Psoas muscle (tissue), 8 donors: ENCODE data around the gene COL15A1. TPM values are rescaled to one million over a fixed set of nuclear protein-coding genes. Genes with fewer than 3 reads are reported as not detected.

Experiments
- ATAC-seq, 4 donors: fragments of 200-7000 bp; cut with Tn5 transposase; one replicate each; pipeline ENCODE4 v1.9.1; 2020; ENCODE audit warnings: moderate library complexity in 3 of 4, mild to moderate bottlenecking in 2 of 4
- DNase-seq, 2 donors: peaks; one replicate each; pipeline ENCODE4 v3.0.0-alpha.2; 2020
- H3K27ac ChIP-seq: fragments of 200-600 bp; one replicate; pipeline ENCODE4 v1.8.0; 2022
- H3K27me3 ChIP-seq, 3 donors: fragments of 200-600 bp in 1 of 3; one replicate each; pipeline versions ENCODE4 v1.6.1 to v1.8.0; 2013 to 2022; ENCODE audit warnings: low read length in 2 of 3, mild to moderate bottlenecking in 2 of 3, moderate library complexity in 1 of 3; ENCODE audit not compliant: insufficient read depth in 3 of 3
- H3K36me3 ChIP-seq, 2 donors: fragments of 200-600 bp in 1 of 2; one replicate each; pipeline versions ENCODE4 v1.6.1 to v1.8.0; 2013 to 2022; ENCODE audit warnings: low read depth in 1 of 2, mild to moderate bottlenecking in 1 of 2, moderate library complexity in 1 of 2; ENCODE audit not compliant: insufficient read depth in 1 of 2
- H3K4me1 ChIP-seq: fragments of 200-600 bp; one replicate; pipeline ENCODE4 v1.8.0; 2022
- H3K4me3 ChIP-seq: fragments of 200-600 bp; one replicate; pipeline ENCODE4 v1.8.0; 2022; ENCODE audit warnings: mild to moderate bottlenecking
- H3K9me3 ChIP-seq: fragments of 200-600 bp; one replicate; pipeline ENCODE4 v1.8.0; 2022
- WGBS, 3 donors: extraction: QIAGEN DNeasy Blood & Tissue Kit; methylation state at CpG; one replicate each; pipeline versions ENCODE4 v1.1.6 to v1.1.7; 2013; 5-methylcytosine and 5-hydroxymethylcytosine counted together
- intact Hi-C, 2 donors: fragments of 100-400 bp; cut with DNase I; formaldehyde crosslinking; loops; one replicate each; pipeline versions ENCODE4 v1.11.0 to v1.14.2; 2022
- polyA plus RNA-seq, 3 donors: library from polyadenylated mRNA; stranded (reverse); fragments of 200-250 nt; gene quantifications; one replicate each; pipeline ENCODE4 v1.2.3, GENCODE V29; 2013
- total RNA-seq, 4 donors: library from RNA; stranded (reverse); fragmentation: NEBNext Ultra II Directional in 2 of 4; extraction: Animal tissue kit (Norgen Biotek cat#: 25700) in 2 of 4; gene quantifications; one replicate each; pipeline versions ENCODE4 v1.2.1 to v1.2.4, GENCODE V29; 2021 to 2023
- TF ChIP-seq, protein P1 (sequence below): fragments of 200-600 bp; IDR thresholded peaks from one replicate; pipeline ENCODE4 v1.8.0; 2022; ENCODE audit warnings: antibody characterized with exemption
- donor health status: healthy with polysubstance abuse.
- donor health status: DM: no; HTN: no; CAD: no; lungs with moderate emphysema.
- donor health status: Bipolar disorder and iron deficiency.
- donor health status: healthy.
- donor health status: DM: yes; HTN: yes; CAD: no.
- donor health status: DM: no; HTN: no; CAD: no.
- donor health status: DM: no; HTN: no; CAD: no.
- donor health status: DM: yes; HTN: yes; CAD: no.

Gene COL15A1
- total and polyA plus RNA-seq, 7 donors: 2.9 to 34.7 (median 7.5) TPM

DNA sequence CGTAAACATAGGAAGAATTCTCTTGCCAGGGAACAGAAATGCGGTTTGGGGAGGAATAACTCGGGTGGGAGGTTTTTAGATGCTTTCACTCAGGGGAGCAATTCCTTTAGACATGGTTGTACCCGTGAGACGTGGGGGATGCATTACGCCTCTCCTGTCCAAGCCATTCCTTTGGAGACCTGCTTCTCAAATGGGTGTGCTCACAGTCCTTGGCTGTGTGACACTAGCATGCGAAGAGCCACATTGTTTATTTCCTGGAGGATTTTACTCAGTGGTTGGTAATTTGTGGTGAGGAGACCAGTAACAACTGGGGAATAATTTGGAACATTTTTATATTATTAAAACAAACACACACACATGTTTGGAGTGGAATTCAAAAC is 18.5 kb downstream of the COL15A1 start:
- no peak overlapping the region for H3K4me3 ChIP-seq
- peaks cover 0 to 21% (median 1%) of the 10 kb centered on the region in 3 donors for H3K27me3 ChIP-seq
- 26 to 50% (median 34%) methylated on average over 7 of the region's 7 CpGs for WGBS, 3 donors
- H3K4me1 ChIP-seq: no peaks in the 10 kb centered on the region
- no peak overlapping the region for H3K27ac ChIP-seq
- no peaks in the 10 kb centered on the region for H3K9me3 ChIP-seq
- intact Hi-C loops: no loop called here
- ATAC-seq (peak in 1 of 4 donors; percentile 31), DNase-seq (no peak)
- no peaks in the 10 kb centered on the region for H3K36me3 ChIP-seq
- TF ChIP-seq, protein P1, sequence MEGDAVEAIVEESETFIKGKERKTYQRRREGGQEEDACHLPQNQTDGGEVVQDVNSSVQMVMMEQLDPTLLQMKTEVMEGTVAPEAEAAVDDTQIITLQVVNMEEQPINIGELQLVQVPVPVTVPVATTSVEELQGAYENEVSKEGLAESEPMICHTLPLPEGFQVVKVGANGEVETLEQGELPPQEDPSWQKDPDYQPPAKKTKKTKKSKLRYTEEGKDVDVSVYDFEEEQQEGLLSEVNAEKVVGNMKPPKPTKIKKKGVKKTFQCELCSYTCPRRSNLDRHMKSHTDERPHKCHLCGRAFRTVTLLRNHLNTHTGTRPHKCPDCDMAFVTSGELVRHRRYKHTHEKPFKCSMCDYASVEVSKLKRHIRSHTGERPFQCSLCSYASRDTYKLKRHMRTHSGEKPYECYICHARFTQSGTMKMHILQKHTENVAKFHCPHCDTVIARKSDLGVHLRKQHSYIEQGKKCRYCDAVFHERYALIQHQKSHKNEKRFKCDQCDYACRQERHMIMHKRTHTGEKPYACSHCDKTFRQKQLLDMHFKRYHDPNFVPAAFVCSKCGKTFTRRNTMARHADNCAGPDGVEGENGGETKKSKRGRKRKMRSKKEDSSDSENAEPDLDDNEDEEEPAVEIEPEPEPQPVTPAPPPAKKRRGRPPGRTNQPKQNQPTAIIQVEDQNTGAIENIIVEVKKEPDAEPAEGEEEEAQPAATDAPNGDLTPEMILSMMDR: no peak

DNA sequence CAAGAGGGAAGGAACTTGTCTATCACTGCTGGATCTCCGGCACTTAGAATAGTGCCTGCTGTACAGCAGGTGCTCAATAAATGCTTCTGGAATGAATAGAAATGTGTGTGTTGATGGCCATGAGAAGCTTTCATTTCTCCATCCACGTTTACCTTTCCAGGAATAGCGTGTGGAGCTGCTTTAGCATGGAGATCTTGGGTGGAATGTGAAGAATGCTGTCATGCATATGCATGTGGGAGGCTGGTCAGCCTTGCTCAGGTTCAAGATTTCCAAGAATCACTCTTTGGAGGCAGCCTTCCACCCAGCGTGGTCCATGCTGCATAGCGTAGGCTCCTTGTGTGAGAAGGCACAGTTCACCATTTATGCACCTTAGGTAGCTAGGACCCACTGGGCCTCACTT is 19.2 kb downstream of the COL15A1 start:
- intact Hi-C loops: no loop called here
- DNase-seq (no peak), ATAC-seq (no peak)
- Histone ChIP-seq H3K27ac (no peak overlapping the region), H3K4me3 (no peak overlapping the region), H3K27me3 (peaks cover 0 to 21% (median 1%) of the 10 kb centered on the region in 3 donors), H3K4me1 (no peaks in the 10 kb centered on the region), H3K36me3 (no peaks in the 10 kb centered on the region), H3K9me3 (no peaks in the 10 kb centered on the region)
- 42 to 63% (median 45%) methylated on average over 5 of the region's 5 CpGs for WGBS, 3 donors
- TF ChIP-seq, protein P1: no peak

DNA sequence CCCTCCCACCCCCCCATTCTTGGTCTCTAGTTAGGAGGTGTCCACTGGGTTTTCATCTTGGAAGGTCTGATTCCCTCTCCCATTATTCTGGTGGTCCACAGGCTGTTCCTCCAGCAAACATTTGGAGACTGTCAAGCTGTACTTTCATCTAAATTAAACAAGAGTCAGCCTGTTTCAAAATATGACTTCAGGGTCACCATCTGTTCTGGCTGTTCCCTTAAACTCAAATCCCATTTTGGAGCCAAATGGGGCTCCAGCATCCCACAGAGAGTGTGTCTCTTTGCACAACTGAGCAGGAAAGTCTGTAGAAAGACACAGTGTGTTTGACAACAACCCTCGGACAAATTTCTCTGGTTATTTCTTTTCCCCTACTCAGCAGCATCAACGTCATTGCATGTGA is 20.5 kb downstream of the COL15A1 start:
- DNase-seq: no peak
- H3K4me3 ChIP-seq: no peak overlapping the region

GRCh38 chr9:98964911-98965336 is 21.2 kb downstream of the COL15A1 start:
- 31 to 46% (median 39%) methylated on average over 7 of the region's 7 CpGs for WGBS, 3 donors
- TF ChIP-seq, protein P1: no peak
- intact Hi-C loops: no loop called here
- H3K4me1 ChIP-seq: no peaks in the 10 kb centered on the region
- peak in 3 of 4 donors; percentile 15 to 40 (median 29) for ATAC-seq
- H3K4me3 ChIP-seq: no peak overlapping the region
- peaks cover 0 to 16% (median 1%) of the 10 kb centered on the region in 3 donors for H3K27me3 ChIP-seq
- DNase-seq: no peak
- no peak overlapping the region for H3K27ac ChIP-seq
- no peaks in the 10 kb centered on the region for H3K9me3 ChIP-seq
- H3K36me3 ChIP-seq: no peaks in the 10 kb centered on the region

More for the DNA sequence above, 20.5 kb downstream of the COL15A1 start:
- H3K4me1 ChIP-seq: no peaks in the 10 kb centered on the region
- H3K9me3 ChIP-seq: no peaks in the 10 kb centered on the region
- H3K27ac ChIP-seq: no peak overlapping the region
- H3K36me3 ChIP-seq: no peaks in the 10 kb centered on the region
- peaks cover 0 to 21% (median 1%) of the 10 kb centered on the region in 3 donors for H3K27me3 ChIP-seq
- TF ChIP-seq, protein P1: no peak
- peak in 2 of 4 donors; percentile 46 to 52 for ATAC-seq
- WGBS, 3 donors: 24 to 47% (median 34%) methylated on average over 2 of the region's 2 CpGs
- intact Hi-C loops: no loop called here

DNA sequence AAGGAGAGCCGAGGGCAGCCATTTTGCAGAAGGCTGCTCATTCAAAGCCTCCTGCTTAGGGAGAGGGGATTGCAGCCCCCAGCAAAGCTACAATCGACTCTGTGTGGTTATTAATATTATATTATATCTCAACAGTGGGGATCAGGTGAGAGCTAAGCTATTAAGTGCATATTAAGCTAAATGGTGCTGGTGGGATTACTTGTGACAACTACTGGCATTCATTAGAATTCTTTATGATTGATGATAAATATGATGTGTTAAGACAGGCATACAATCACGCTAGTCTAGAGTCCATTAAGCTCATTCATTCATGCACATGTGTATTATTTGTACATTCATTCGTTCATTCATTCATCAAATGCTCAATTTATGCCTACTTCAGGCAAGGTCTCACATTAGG is 23.0 kb downstream of the COL15A1 start:
- TF ChIP-seq, protein P1: no peak
- no peak for DNase-seq
- no peak overlapping the region for H3K27ac ChIP-seq

More for the DNA sequence above, 23.0 kb downstream of the COL15A1 start:
- Histone ChIP-seq H3K4me3 (no peak overlapping the region), H3K4me1 (no peaks in the 10 kb centered on the region), H3K36me3 (no peaks in the 10 kb centered on the region), H3K27me3 (peaks cover 0 to 13% (median 1%) of the 10 kb centered on the region in 3 donors), H3K9me3 (no peaks in the 10 kb centered on the region)
- WGBS, 3 donors: 78 to 81% (median 79%) methylated on average over 4 of the region's 4 CpGs
- intact Hi-C loops: no loop called here
- no peak for ATAC-seq
